ENCODE data around the gene HNF1B.

The HNF1B gene

DNA sequence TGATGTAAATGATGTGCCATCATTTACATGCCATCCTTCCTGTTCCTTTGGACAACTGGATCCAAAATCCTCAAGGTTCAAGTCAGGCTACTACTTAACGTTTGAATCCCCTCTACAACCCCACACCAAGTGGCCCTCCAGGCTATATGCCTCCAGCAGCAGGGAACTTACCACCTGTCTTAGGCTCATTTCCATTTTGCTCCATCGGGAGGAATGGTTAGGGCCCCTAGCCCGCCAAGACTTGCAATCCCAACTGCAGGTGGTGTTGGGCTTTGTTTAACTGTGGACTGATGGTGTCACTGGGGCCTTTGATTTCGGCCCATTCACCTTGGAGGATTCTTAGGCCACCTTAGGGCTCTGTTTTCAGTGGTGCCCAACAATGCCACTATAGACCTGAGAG, 9.7 kb downstream of the HNF1B start:
- no peak for TF ChIP-seq GATA3 (IDR thresholded peaks at IDR 0.05; ENCODE audit: low read depth, low read length)
- TF ChIP-seq GATA2 (IDR thresholded peaks at IDR 0.05; ENCODE audit: low read depth, low read length) = no peak

GRCh38 chr17:37732316-37732715, 12.5 kb downstream of the HNF1B start:
- TF ChIP-seq GATA3 (IDR thresholded peaks at IDR 0.05; ENCODE audit: low read depth, low read length) = no peak
- TF ChIP-seq GATA2 (IDR thresholded peaks at IDR 0.05; ENCODE audit: low read depth, low read length) = no peak

DNA sequence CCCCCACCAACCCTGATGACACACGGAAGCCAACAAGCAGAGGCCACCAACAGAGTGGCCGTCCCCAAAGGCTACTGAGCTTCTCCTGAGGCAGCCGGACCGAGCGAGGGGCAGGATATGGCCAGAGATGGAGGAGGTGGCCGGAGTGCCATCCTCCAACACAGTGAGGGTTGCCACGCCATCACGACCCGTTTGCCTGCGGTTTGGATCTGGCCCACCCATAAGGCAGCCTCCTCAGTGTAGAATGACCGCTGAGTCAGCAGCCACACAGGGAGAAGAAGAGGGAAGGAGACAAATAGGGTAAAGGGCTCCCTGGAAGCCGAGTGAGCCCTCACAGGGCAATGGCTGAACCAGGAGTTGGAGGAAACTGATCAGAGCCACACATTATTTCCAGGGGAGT, 13.8 kb downstream of the HNF1B start:
- TF ChIP-seq GATA2 (IDR thresholded peaks at IDR 0.05; ENCODE audit: low read depth, low read length) (no peak), GATA3 (IDR thresholded peaks at IDR 0.05; ENCODE audit: low read depth, low read length) (no peak)

DNA sequence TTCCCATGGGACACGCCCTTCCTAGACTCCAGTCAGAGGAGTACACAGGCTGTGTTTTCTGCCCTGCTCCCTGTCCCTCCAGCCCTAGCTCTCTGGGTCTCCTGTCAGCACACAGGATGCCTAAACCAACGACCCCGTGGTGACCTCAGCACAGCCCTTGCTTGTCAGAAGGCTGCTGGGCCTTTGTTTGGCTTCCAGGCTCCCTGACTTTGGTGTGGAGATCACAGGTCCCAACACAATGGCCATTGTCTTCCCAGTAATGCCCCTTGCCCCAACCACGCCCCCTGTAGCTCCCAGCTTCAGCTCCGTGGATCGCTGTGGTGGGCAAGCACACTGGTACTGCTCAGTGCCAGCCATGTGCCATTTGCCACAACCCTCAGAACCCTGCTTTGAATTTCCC, 15.0 kb downstream of the HNF1B start:
- TF ChIP-seq GATA3 (IDR thresholded peaks at IDR 0.05; ENCODE audit: low read depth, low read length) = no peak
- TF ChIP-seq GATA2 (IDR thresholded peaks at IDR 0.05; ENCODE audit: low read depth, low read length) = no peak

DNA sequence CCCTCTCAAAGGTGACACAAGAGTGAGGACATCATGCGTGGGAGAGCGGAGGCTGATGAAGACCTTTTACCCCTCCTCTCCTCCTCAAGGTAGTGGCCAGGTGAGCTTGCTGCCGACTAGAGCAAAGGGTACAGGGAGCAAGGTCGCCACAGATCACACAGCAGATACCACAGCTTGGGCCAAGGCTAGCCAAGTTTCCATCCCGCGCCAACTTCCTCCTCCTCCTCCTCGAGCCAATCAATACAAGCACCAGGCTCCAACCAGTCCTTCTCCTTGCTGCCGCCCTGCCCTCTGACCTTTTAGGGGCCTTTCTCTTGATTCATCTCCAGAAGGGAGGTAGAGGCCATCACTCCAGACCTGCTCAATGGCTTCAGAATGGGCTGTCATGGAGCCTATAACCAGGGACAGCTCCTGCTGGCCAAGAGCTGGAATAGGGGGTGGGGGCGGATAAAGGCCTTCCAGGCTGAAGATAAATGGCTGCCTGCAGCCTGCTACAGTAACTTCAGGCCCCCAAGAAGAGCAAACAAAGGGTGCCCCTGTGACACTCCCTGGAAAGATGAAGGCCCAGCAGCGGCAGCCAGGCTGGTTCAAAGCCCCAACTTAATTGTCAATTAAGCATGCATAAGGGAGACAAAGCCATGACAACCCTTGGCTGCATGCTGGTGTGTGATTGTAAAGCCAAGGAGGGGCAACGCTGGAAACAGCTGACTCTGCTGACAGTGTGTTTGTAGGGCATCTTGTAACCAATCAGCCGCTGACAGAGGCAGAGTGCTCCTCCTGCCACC, 17.8 kb downstream of the HNF1B start:
- no peak for TF ChIP-seq GATA2 (IDR thresholded peaks at IDR 0.05; ENCODE audit: low read depth, low read length)
- TF ChIP-seq GATA3 (IDR thresholded peaks at IDR 0.05; ENCODE audit: low read depth, low read length) = no peak

DNA sequence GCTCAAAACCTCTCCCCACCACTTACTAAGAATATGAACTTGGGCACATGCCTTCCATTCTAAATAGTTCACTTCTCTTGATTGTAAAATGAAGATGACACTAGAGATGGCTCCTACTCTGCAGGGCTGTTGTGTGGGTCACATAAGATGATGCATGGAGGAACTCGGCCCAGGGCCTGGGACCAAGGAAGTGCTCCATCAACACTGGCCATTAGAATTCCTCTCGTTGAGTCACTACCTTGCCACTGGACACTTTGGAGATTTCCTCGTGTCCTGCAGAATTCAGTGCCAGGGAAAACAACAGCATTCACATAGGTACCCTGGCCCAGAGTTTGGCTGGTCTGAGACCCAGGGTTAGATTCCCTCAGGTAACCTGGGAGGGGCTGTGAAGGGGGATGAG, 18.6 kb downstream of the HNF1B start:
- TF ChIP-seq GATA3 (IDR thresholded peaks at IDR 0.05; ENCODE audit: low read depth, low read length) (no peak), GATA2 (IDR thresholded peaks at IDR 0.05; ENCODE audit: low read depth, low read length) (no peak)

DNA sequence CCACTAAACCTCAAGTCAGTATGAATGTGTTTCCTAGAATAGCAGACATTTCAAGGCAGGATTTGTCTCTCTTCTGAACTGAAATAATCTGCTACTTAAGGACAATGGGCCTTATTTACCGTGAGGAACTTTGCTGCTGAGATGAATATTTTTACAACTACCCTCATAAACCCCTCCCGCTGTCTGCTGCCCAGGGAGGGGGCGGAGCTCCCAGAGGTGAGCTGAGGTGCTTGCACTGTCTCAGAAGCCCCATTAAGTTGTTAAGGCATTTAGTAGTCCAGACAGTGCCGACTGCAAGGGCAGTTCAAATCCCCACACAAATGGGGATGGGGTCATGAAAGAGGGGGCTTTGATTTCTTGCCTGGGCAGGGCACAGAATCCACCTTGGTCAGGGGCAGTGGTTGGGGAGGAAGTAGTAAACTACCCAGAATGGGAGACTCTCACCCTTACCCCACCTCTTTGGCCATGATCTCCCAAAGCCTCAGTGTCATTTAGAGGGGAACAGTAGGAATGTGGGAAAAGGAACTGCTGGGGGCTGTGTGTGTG, 19.2 kb downstream of the HNF1B start:
- no peak for TF ChIP-seq GATA3 (IDR thresholded peaks at IDR 0.05; ENCODE audit: low read depth, low read length)
- no peak for TF ChIP-seq GATA2 (IDR thresholded peaks at IDR 0.05; ENCODE audit: low read depth, low read length)

- TF ChIP-seq GATA3 (IDR thresholded peaks at IDR 0.05; ENCODE audit: low read depth, low read length) = no peak
- TF ChIP-seq GATA2 (IDR thresholded peaks at IDR 0.05; ENCODE audit: low read depth, low read length) = no peak
Measured at GRCh38 chr17:37725021-37725595, 19.8 kb downstream of the HNF1B start.

GRCh38 chr17:37720989-37721388, 23.9 kb downstream of the HNF1B start:
- TF ChIP-seq GATA2 (IDR thresholded peaks at IDR 0.05; ENCODE audit: low read depth, low read length) = no peak
- TF ChIP-seq GATA3 (IDR thresholded peaks at IDR 0.05; ENCODE audit: low read depth, low read length) = no peak

GRCh38 chr17:37719866-37720265, 25.0 kb downstream of the HNF1B start:
- TF ChIP-seq GATA2 (IDR thresholded peaks at IDR 0.05; ENCODE audit: low read depth, low read length) (no peak), GATA3 (IDR thresholded peaks at IDR 0.05; ENCODE audit: low read depth, low read length) (no peak)

GRCh38 chr17:37718324-37719048, 26.4 kb downstream of the HNF1B start:
- no peak for TF ChIP-seq GATA3 (IDR thresholded peaks at IDR 0.05; ENCODE audit: low read depth, low read length)
- no peak for TF ChIP-seq GATA2 (IDR thresholded peaks at IDR 0.05; ENCODE audit: low read depth, low read length)

GRCh38 chr17:37717627-37718323, 27.1 kb downstream of the HNF1B start:
- TF ChIP-seq GATA2 (IDR thresholded peaks at IDR 0.05; ENCODE audit: low read depth, low read length) (no peak), GATA3 (IDR thresholded peaks at IDR 0.05; ENCODE audit: low read depth, low read length) (no peak)

GRCh38 chr17:37714897-37715296, 30.0 kb downstream of the HNF1B start:
- TF ChIP-seq GATA3 (IDR thresholded peaks at IDR 0.05; ENCODE audit: low read depth, low read length) = no peak
- TF ChIP-seq GATA2 (IDR thresholded peaks at IDR 0.05; ENCODE audit: low read depth, low read length) = no peak

- no peak for TF ChIP-seq GATA2 (IDR thresholded peaks at IDR 0.05; ENCODE audit: low read depth, low read length)
- TF ChIP-seq GATA3 (IDR thresholded peaks at IDR 0.05; ENCODE audit: low read depth, low read length) = no peak
Measured at GRCh38 chr17:37713624-37714023, 31.2 kb downstream of the HNF1B start.
